HG02588 (cell line): Measurements from ENCODE around the gene GCAT.
"Not testable (repeated sequence)": the region's sequence is repeated elsewhere in the genome, so short reads cannot be mapped to it uniquely, and the experiment has no call there.

Source experiments
- ATAC-seq: cut with Tn5 transposase; IDR thresholded peaks from one replicate; pipeline ENCODE4 v1.9.1; 2021; ENCODE audit warnings: mild to moderate bottlenecking, moderate library complexity; ENCODE audit not compliant: unreplicated experiment

Gene GCAT

DNA sequence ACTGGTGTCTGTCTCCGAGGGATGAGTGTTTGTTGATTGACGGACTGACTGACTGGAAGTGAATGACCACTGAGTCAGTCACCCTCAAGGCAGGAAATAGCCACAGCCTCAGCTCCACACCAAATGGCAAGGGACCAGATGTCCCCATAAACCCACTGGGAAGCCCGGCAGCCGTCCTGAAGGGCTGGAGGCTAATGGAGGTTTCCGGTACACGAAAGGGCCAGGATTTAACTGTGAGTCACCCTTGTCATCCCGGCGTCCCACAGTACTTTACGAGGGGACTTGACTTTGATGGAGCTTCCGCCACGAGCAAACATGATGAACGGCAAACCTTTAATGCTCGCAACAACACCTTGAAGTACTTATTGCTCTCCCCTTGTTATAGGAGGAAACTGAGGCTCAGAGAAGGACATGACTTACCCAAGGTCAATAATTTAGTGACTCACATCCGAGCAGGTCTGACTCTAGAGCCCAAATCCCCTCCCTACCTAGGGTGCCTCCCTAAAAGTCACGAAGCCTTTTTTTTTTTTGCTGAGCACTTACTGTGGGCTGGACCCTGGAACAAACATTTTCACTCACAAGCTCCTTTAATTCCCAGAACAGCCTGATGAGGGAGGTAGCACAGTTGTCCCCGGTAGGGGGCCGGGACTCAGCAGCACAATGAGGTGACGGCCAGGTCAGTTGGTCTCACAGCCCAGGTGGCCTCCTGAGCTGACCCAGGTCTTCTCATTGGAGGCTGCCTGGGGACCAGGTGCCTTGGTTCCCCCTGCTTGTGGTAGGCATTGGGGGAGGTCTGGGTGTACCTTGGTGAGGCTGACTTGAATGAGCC is 25.2 kb upstream of the GCAT start:
- no peak for ATAC-seq

DNA sequence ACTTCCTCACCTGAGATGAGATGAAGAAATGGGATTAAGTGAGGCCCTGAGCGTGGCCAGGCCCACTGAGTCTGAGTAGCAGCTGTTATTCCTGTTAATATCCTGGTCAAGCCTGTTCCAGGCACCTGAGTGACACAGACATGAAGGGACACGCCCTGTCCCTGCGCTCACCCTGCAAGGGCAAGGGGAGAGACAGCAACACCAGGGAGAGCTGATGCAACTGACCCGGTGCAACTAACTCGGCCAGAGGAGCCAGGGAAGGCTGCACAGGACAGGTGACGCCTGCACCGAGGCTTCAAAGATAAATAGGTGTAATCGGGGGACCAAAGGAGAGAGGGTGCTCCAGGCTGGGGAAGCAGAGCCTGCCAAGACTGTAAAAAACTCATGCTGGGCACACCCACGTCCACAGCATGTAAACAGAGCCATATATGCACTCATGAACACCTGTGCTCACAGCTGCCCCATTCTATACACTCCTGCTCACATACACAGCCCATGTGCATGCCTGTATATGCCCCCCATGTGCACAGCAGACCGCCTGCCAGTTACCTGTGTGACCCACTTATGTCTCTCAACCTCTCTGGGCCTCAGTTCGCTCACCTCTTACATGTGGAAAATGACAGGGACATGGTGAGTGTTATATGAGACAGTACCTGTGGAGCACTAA is 22.8 kb upstream of the GCAT start:
- no peak for ATAC-seq

DNA sequence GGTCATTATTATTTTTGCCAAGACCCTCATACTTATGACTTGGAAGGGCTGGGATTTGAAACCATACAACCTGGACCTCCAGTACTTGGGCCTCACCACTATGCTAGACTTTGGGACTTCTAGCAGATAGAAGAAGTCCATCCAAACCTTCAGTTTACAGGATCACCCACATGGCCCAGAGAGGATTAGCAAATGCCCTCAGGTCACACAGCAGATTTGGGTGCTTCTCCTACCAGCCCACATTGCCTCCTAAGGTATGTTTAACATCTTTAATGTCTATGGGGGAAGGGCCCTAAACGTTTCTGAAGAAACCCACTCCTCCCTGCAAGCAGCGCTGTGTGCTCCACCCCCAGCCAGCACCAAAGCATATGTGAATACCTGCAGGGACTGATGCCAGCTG is 17.5 kb upstream of the GCAT start:
- ATAC-seq, result no peak

DNA sequence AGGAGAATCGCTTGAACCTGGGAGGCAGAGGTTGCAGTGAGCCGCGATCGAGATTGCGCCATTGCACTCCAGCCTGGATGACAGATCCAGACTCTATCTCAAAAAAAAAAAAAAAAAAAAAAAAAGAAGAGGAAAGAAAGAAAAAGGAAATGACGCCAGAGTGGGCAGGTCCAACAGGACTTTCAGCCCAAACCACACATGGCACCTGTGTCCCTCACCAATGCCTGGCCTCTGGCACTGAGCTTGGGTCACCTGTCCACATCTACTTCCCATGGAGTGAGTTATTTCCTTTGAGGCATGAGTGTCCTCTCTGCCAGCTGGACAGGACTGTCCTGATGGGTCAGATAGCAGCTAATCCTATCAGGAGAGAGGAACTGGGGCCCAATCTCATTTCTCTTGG is 15.2 kb upstream of the GCAT start:
- no peak for ATAC-seq

DNA sequence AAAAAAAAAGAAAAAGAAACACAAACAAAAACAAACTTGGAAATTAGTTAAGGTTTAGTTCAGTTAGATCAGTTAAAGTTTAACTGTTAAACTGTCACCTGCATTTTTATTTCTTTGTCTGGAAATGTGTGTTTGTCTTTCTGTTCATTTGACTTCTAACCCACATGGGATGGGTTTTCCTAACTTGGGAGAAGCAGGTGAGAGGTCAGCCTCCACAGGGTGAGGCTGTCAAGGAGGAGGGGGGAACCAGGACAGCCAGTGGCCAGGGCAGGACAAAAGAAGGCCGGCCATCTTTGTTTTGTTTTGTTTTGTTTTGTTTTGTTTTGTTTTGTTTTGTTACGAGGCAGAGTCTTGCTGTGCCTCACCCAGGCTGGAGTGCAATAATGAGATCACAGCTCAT is 13.4 kb upstream of the GCAT start:
- ATAC-seq, result no peak

DNA sequence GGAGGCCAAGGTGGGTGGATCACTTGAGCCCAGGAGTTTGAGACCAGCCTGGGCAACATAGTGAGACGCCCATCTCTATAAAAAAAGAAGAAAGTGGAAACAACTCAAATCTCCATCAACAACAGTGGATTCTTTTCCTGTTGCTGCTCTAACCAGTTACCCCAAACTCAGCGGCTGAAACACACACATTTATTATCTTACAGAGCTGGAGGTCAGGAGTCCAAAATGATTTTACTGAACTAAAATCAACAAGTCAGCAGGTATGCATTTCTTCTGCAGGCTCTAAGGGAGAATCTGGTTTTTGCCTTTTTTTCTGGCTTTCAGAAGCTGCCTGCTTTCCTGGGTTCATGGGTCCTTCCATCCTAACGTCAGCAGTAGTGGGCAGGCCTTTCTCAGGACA is 11.7 kb upstream of the GCAT start:
- ATAC-seq, result no peak

DNA sequence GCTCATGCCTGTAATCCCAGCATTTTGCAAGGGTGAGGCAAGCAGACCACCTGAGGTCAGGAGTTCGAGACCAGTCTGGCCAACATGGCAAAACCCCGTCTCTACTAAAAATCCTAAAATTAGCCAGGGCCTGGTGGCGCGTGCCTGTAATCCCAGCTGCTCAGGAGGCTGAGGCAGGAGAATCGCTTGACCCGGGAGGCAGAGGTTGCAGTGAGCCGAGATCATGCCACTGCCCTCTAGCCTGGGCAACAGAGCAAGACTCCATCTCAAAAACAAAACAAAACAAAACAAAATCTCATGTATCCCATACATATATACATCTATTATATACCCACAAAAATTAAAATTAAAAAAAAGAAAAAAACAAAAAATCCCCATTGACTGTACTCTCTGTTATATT is 10.5 kb upstream of the GCAT start:
- ATAC-seq, result not testable (repeated sequence)

DNA sequence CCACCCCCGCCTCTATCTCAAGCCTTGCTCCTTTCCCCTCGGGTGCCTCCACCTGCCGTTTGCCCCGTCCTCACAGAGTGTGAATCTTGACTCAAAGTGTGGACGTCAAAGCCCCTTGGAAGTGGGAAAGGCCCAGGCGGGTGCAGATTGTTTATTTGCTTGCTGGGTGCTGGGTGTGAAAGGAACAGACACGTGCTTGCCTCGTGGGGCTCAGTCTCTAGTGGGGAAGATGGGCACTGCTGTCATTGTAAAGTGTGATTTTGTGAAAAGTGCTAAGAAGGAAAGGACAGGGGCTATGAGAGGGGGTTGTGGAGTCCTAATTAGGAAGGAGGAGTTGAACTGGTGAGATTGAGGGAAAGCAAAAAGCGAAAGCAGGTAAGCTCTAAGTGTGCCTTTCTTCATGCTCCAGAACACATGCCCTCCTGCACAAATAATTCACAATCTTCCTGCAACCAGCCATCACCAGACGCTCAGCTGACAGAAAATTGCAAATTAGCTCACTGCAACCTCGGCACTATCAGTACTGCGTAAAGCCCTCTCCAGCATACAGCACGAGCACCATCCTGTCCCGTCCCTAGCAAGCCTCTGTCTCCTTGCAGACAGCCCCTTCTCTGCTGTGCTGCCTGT is 9.7 kb upstream of the GCAT start:
- no peak for ATAC-seq

DNA sequence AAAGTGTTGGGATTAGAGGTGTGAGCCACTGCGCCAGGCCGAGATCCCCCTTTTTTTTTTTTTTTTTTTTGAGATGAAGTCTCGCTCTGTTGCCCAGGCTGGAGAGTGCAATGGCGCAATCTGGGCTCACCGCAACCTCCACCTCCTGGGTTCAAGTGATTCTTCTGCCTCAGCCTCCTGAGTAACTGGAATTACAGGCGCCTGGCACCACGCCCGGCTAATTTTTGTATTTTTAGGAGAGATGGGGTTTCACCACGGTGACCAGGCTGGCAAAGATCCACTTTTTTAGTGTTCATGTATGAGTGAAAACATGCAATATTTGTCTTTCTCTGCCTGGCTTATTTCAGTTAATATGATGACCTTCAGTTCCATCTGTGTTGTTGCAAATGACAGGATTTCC is 7.8 kb upstream of the GCAT start:
- ATAC-seq, result not testable (repeated sequence)

DNA sequence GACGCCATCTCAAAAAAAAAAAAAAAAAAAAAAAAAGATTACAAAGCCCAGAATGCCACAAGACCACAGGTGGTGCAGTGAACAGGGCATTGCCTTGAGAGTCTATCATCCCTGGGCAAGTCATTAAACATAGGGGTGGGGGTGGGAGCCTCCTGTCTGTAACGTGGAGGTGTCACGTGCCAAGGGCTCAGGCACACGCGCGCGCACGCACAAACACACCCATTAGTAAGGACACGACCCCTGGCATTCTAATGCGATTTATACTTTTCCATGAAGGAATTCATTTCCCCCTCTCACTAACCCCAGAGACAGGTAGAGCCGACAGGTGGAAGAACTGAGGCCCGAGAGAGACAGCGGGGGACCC is 5.8 kb upstream of the GCAT start:
- no peak for ATAC-seq

DNA sequence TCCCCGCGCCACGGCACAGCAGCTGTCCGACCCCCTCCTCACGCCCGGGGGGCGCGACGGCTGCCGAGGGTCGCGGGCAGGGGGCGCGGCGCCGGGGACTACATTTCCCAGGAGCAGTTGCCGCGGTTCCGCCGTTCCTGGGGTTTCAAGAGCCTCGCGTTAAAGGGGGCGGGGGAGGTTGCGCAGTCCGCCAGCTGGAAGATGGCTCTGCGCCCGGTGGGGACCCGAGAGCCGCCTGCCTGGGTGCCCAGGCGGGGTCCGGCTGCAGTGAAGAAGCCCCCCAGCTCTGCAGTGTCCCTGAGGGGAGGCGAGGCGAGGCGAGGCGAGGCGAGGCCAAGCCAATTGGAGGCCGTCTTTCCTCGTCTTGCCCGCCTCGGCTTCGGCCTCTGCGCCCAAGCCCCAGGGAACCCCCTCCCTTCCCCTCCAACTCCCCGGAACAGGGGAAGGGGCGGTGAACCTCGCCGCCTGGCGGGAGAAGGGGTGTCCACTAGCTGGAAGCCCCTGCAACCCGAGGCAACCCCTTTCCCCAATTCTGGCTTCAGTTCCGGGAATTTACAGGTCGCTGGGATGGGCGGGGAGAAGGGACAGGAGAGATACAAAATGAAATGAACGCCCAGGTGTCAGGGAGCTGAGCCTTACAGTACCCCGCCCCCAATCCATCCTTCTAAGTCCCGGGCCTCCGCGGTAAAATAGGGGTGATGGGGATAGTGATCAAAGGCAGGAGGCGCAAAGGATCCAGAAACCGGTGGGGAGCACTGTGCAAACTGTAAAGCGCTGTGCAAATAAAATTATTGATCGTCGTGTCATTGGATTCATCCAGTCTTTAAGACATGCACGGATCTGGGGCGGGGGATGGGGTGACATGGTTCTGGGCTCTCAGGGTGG is 5.2 kb upstream of the GCAT start:
- ATAC-seq, result no peak

DNA sequence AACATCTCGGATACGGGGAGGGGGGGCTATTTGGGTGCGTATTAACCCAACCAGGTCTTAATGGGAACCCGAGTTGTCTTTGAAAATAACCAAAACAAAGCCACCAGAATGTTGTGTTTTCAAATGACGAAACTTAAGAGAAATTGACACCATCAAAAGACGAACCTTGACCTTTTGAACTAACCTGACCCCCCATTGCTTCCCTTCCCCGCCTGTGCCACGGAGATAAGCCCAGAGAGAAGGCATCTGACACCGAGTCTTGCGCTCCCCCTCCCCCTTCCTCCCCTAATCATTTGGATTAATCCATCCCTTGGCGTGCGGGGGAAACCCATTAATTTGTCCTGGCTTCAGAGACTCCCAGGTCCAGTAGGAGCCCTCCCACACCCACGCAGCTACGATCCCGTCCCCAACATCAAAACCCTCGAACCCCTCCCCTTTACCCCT is 4.5 kb upstream of the GCAT start:
- no peak for ATAC-seq

DNA sequence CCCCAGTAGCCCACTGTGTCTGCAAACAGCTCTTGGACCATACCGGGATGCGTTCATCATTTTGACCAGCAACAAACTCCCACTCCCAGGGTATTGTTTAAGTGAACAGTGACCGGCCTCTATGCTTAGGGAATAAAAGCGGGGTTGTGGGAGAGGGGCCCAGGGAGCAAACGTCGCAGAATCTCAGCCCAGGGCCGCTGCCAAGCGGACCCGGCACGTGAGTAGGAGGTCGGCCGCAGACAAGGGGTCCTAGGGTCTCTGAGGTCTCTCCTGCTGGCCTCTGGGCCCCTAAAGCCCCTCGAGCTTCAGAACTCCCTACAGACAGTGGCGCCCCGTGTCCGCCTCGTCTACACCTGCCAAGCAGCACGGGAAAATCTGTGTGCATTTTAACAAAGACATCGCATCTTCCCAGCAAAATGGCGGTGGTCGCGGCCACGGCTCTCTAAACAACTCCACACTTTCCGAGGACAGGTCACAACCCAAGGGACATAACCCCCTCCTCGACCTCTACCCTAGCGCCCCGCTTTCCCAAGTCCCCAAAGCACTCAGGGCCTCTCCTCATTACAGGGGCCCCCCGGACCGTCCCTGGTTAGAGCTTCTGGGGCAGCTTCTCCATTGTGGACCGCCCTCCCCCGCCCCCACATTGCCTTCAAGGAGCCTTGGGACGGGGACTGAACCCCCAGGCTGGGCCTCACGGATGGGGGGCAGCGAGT is 3.9 kb upstream of the GCAT start:
- ATAC-seq, result no peak

DNA sequence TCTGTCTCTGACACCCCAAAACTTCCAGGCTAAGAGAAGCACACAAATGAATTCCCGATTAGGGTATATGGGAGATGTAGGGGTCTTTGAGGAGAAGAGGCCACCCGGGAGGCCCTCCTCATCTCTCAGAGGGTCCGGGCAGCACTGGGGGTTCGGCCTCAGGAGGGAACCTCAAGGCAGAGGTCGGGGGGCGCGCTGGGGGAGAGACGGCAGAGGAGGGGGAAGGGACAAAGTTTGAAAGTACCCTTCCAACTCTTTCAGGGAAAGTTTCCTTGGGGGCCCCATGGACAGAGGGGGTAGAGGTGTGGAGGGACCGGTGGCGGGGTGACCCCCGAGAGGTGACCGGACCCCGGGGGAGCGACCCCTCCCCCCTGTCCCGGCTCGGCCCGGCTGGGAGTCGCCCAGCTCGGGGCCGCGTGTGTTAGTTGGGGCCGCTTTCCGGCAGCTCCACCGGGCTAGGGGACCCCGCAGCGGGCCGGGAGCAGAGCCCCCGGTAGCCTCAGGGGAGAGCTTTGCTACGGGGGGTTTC is 3.3 kb upstream of the GCAT start:
- ATAC-seq, result no peak

DNA sequence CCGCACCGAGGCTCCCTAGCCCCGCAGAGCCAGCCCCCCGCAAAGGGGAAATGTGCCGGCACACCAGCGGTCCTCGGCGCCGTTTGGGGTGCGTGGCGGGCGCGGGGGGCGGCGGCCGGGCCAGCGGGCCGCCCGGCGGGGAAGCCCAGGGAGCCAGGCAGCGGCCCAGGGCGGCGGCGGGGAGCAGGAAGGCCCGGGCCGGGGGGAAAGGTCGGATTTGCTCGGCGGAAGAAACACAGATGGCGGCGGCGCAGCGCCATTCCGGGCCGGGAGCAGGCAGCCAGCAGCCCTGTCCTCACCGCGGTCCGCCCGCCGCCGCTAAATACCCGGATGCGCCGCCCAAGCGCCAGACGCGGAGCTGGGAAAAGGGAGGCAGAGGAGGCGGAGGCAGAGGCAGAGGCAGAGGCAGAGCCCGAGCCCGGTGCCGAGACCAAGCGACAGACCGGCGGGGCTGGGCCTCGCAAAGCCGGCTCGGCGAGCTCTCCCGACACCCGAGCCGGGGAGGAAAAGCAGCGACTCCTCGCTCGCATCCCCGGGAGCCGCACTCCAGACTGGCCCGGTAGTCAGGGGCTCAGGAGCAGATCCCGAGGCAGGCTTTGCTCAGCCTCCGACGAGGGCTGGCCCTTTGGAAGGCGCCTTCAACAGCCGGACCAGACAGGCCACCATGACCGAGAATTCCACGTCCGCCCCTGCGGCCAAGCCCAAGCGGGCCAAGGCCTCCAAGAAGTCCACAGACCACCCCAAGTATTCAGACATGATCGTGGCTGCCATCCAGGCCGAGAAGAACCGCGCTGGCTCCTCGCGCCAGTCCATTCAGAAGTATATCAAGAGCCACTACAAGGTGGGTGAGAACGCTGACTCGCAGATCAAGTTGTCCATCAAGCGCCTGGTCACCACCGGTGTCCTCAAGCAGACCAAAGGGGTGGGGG is 2.6 kb upstream of the GCAT start:
- no peak for ATAC-seq

DNA sequence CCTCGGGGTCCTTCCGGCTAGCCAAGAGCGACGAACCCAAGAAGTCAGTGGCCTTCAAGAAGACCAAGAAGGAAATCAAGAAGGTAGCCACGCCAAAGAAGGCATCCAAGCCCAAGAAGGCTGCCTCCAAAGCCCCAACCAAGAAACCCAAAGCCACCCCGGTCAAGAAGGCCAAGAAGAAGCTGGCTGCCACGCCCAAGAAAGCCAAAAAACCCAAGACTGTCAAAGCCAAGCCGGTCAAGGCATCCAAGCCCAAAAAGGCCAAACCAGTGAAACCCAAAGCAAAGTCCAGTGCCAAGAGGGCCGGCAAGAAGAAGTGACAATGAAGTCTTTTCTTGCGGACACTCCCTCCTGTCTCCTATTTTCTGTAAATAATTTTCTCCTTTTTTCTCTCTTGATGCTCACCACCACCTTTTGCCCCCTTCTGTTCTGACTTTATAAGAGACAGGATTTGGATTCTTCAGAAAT is 1.9 kb upstream of the GCAT start:
- ATAC-seq, result no peak

DNA sequence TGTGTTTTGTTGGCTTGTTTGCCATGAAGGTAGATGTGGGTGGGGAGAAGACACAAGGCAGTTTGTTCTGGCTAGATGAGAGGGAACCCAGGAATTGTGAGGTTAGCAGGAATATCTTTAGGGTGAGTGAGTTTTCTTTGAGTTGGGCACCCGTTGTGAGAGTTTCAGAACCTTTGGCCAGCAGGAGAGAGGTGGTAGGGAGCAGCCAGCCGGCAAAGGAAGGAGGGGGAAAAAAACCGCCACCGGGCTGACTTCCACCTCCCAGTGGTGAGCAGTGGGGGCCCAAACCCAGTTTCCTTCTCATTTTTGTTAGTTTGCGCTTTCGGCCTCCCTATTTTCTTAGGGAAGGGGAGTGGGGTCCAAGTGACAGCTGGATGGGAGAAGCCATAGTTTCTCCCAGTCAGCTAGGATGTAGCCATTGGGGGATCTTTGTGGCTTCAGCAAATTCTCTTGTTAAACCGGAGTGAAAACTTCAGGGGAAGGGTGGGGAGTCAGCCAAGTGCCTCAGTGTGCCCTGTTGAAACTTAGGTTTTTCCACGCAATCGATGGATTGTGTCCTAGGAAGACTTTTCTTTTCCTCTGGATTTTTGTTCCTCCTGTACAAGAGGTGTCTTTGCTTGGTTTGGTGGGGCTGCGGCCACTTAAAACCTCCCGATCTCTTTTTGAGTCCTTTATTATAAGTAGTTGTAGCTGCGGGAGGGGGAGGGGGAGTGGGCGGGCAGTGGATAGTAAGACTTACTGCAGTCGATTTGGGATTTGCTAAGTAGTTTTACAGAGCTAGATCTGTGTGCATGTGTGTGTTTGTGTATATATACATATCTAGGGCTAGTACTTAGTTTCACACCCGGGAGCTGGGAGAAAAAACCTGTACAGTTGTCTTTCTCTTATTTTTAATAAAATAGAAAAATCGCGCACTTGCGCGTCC is 1.1 kb upstream of the GCAT start:
- no peak for ATAC-seq

DNA sequence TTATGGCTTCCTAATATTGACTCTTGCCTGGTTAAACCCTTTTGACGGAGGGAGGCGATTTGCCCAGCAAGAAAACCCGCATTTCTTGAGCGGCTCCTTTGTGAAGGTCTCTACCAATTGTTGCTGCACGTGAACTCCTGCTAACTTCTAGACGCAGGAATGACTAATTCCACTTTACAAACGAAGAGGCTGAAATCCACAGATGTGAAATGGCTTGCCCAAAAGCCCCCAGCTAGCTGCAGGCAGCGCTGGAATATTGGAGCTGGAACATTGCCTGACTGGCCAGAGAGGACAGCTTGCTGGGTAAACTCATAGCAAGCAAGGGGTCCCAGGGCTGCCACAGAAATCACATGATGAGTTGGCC is 542 bp downstream of the GCAT start:
- ATAC-seq, result no peak
